ENCODE data around the gene SLC7A7. TPM values are rescaled to one million over a fixed set of nuclear protein-coding genes. Genes with fewer than 3 reads are reported as not detected.
A peak's percentile ranks its signal among the peaks of the same experiment; 100 is the strongest.

Gene SLC7A7
- total and polyA plus RNA-seq, 2 of the 13 experiments (the other 11 are each of a cell fraction or from before 2014, with no cell fraction given): 0.13 to 0.63 TPM

DNA sequence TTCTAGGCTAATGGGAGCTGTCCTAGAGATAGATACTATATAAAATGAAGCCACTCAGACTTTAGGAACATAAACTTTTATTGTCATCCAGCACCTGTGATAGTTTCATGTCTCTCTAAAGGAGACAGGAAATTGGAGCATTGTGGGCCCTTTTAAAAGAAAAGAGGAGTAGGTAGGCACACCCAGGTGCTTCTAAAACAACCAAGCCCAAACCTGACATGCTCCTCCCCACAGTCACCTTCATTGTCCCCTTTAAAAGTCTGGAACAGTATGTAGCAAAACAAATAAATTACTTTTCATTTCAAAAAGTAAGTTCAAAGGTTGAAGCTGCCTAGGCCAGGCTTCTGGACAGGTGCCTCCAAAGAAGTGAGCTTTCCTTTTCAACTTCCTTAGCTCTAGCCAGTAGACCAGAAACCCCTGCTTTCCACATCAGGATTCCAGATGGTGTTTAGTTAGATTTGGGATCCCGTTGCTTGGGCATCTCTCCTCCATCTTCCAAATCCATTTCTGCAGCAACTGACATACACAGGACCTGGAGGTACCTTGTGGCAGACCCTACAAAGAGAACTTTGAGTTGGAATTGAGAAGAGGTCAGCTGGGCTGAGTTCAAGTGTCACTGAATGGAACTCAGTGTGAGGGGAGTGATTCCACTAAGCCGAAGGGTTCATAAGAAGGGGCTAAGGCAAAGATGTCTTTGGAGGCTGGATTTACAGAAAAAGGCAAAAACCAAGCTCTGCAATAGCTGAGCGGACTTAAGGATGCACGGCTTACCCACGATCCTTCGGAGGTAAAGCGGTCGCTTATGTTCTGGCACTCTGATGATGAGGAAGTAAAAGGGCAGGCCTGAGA lies 41.8 kb downstream of the SLC7A7 start (continued):
- TF ChIP-seq, protein P1, sequence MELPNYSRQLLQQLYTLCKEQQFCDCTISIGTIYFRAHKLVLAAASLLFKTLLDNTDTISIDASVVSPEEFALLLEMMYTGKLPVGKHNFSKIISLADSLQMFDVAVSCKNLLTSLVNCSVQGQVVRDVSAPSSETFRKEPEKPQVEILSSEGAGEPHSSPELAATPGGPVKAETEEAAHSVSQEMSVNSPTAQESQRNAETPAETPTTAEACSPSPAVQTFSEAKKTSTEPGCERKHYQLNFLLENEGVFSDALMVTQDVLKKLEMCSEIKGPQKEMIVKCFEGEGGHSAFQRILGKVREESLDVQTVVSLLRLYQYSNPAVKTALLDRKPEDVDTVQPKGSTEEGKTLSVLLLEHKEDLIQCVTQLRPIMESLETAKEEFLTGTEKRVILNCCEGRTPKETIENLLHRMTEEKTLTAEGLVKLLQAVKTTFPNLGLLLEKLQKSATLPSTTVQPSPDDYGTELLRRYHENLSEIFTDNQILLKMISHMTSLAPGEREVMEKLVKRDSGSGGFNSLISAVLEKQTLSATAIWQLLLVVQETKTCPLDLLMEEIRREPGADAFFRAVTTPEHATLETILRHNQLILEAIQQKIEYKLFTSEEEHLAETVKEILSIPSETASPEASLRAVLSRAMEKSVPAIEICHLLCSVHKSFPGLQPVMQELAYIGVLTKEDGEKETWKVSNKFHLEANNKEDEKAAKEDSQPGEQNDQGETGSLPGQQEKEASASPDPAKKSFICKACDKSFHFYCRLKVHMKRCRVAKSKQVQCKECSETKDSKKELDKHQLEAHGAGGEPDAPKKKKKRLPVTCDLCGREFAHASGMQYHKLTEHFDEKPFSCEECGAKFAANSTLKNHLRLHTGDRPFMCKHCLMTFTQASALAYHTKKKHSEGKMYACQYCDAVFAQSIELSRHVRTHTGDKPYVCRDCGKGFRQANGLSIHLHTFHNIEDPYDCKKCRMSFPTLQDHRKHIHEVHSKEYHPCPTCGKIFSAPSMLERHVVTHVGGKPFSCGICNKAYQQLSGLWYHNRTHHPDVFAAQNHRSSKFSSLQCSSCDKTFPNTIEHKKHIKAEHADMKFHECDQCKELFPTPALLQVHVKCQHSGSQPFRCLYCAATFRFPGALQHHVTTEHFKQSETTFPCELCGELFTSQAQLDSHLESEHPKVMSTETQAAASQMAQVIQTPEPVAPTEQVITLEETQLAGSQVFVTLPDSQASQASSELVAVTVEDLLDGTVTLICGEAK (IDR thresholded peaks at IDR 0.05): no peak
- TF ChIP-seq, protein P1 (CRISPR knock-in tag; IDR thresholded peaks at IDR 0.05): no peak
- no peak for TF ChIP-seq TMF1 (CRISPR knock-in tag; IDR thresholded peaks at IDR 0.05; ENCODE audit: low read depth)
- TF ChIP-seq ZSCAN22 (CRISPR knock-in tag; IDR thresholded peaks at IDR 0.05): no peak
- no peak for TF ChIP-seq ZNF879 (CRISPR knock-in tag; IDR thresholded peaks at IDR 0.05)
- TF ChIP-seq MIER3 (CRISPR knock-in tag; IDR thresholded peaks at IDR 0.05; ENCODE audit: borderline replicate concordance): no peak
- 0 out of 2 replicates have a peak, but pooled peaks have one; percentile 14 for TF ChIP-seq RFXAP (CRISPR knock-in tag; IDR thresholded peaks at IDR 0.05; ENCODE audit: borderline replicate concordance)
- peak; percentile 72; the same call in 1 of the 2 replicates for TF ChIP-seq ZC3H13 (CRISPR knock-in tag; IDR thresholded peaks at IDR 0.05)
- TF ChIP-seq ZSCAN12 (CRISPR knock-in tag; IDR thresholded peaks at IDR 0.05): 0 out of 2 replicates have a peak, but pooled peaks have one; percentile 38

All from HepG2 (cell line).